HL-60 (cell line): ENCODE measurements around the gene TMEM244.

Experiments
- DNase-seq, 2 experiments: peaks; one replicate each; pipeline ENCODE4 v3.0.0-alpha.2; 2010 to 2020; ENCODE audit warnings: low read depth in 1 of 2, low spot score in 1 of 2
- H3K27ac ChIP-seq: fragments of 250-450 bp; sonication (Bioruptor Pico); replicated peaks from 2 replicates; pipeline ENCODE4 v1.5.1; 2020; ENCODE audit warnings: mild to moderate bottlenecking, moderate library complexity
- H3K27me3 ChIP-seq: fragments of 250-450 bp; sonication (Bioruptor Pico); 2 replicates; pipeline ENCODE4 v1.5.1; 2021; ENCODE audit warnings: mild to moderate bottlenecking, moderate library complexity; ENCODE audit not compliant: insufficient read depth, poor library complexity, severe bottlenecking
- H3K4me3 ChIP-seq: replicated peaks from 2 replicates; pipeline ENCODE4 v1.5.1; 2011; ENCODE audit warnings: mild to moderate bottlenecking, control low read depth, low read length; ENCODE audit not compliant: insufficient read depth
- CTCF ChIP-seq: IDR thresholded peaks from one replicate; pipeline ENCODE4 v1.5.1; 2011; ENCODE audit warnings: low read length, control low read depth, inconsistent platforms; ENCODE audit not compliant: insufficient read depth
- GABPA ChIP-seq: IDR thresholded peaks from 2 replicates; pipeline ENCODE4 v1.6.1; 2012; ENCODE audit warnings: low read depth
- POLR2AphosphoS5 ChIP-seq: IDR thresholded peaks from 2 replicates; pipeline ENCODE4 v1.6.1; 2012; ENCODE audit warnings: low read depth
- SPI1 ChIP-seq: IDR thresholded peaks from 2 replicates; pipeline ENCODE4 v1.6.1; 2012; ENCODE audit warnings: low read depth, mild to moderate bottlenecking, borderline replicate concordance
- TF ChIP-seq, protein P1 (sequence below): IDR thresholded peaks from 2 replicates; pipeline ENCODE4 v1.6.1; 2012; ENCODE audit warnings: low read depth; ENCODE audit not compliant: insufficient replicate concordance

TMEM244 gene

DNA sequence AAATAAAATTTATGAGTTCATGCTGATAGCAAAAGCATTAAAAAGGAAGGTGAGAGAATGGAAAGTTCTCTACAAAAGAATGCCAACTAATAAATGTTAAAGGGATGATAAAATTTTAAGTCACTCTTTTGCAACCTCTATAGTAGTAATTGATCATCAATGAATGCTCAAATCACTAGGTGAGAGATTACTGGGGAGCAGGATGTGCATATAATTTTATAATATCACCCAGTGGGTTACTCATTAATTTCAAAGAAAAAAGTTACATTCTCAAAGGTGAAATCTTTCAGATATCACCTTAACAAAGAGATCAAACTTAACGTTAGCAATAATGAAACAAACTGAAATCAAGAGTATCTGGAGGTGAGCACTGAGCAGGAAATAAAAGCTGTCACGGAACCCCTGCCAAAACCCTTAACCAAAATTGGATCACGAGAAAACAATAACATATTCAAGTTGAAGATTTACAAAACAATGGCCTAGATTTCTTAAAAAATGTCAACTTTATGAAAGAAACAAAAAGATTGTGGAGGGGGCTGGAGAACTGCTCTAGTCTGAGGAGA lies 45.5 kb upstream of the TMEM244 start:
- Histone ChIP-seq H3K27me3 (no peaks in the 10 kb centered on the region), H3K4me3 (no peak overlapping the region), H3K27ac (no peak overlapping the region)
- TF ChIP-seq CTCF (no peak), POLR2AphosphoS5 (no peak), GABPA (no peak), SPI1 (no peak)
- TF ChIP-seq, protein P1, sequence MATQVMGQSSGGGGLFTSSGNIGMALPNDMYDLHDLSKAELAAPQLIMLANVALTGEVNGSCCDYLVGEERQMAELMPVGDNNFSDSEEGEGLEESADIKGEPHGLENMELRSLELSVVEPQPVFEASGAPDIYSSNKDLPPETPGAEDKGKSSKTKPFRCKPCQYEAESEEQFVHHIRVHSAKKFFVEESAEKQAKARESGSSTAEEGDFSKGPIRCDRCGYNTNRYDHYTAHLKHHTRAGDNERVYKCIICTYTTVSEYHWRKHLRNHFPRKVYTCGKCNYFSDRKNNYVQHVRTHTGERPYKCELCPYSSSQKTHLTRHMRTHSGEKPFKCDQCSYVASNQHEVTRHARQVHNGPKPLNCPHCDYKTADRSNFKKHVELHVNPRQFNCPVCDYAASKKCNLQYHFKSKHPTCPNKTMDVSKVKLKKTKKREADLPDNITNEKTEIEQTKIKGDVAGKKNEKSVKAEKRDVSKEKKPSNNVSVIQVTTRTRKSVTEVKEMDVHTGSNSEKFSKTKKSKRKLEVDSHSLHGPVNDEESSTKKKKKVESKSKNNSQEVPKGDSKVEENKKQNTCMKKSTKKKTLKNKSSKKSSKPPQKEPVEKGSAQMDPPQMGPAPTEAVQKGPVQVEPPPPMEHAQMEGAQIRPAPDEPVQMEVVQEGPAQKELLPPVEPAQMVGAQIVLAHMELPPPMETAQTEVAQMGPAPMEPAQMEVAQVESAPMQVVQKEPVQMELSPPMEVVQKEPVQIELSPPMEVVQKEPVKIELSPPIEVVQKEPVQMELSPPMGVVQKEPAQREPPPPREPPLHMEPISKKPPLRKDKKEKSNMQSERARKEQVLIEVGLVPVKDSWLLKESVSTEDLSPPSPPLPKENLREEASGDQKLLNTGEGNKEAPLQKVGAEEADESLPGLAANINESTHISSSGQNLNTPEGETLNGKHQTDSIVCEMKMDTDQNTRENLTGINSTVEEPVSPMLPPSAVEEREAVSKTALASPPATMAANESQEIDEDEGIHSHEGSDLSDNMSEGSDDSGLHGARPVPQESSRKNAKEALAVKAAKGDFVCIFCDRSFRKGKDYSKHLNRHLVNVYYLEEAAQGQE: no peak
- no peak for DNase-seq

DNA sequence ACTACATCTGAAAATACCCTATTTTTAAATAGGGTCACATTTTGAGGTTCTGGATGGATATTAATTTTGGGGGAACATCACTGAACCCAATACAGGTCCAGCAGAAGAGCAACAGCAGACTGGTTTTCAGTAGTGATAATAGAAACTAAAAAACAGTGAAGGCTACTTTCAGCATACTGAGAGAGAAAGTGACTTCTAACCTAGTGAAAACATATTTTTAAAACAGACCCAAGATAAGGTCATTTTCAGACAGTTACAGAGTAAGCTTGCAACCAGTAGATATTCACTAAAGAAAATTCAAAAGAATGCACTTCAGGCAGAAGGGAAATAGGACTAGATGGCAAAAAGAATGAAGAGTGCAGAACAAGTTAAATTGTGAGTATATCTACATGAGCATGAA lies 42.0 kb upstream of the TMEM244 start:
- DNase-seq: no peak
- no peak overlapping the region for H3K4me3 ChIP-seq
- no peak overlapping the region for H3K27ac ChIP-seq
- no peaks in the 10 kb centered on the region for H3K27me3 ChIP-seq
- TF ChIP-seq CTCF: no peak
- no peak for TF ChIP-seq SPI1
- no peak for TF ChIP-seq POLR2AphosphoS5

GRCh38 chr6:129902681-129903080 lies 41.6 kb upstream of the TMEM244 start:
- H3K27me3 ChIP-seq: no peaks in the 10 kb centered on the region
- no peak overlapping the region for H3K27ac ChIP-seq
- TF ChIP-seq, protein P1: no peak
- TF ChIP-seq GABPA (no peak), POLR2AphosphoS5 (no peak), CTCF (no peak), SPI1 (no peak)

DNA sequence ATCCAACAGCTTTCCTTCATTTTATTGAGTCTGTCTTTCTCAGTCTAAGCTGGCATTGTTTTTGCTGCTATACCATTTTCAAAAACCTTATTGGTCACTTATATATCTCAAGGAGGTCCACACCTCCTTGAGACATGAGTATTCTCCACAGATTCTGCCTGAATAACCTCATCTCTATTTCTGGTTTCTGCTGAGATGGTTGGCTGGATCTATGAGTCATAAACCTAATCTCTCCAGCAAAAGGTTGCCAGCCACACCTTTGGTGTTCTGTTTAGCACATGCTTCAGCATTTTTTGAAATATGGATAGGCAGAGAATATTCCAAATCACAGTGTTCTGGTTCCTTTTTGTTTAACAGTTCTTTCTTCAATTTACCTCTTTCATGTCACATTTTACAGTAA lies 40.8 kb upstream of the TMEM244 start:
- Histone ChIP-seq H3K27ac (no peak overlapping the region), H3K27me3 (no peaks in the 10 kb centered on the region), H3K4me3 (no peak overlapping the region)
- TF ChIP-seq SPI1: no peak
- no peak for TF ChIP-seq GABPA
- TF ChIP-seq POLR2AphosphoS5: no peak
- TF ChIP-seq, protein P1: no peak
- DNase-seq: no peak

More at GRCh38 chr6:129902681-129903080, 41.6 kb upstream of the TMEM244 start:
- no peak overlapping the region for H3K4me3 ChIP-seq
- DNase-seq: no peak
